Small intestine (tissue), 7 donors: Measurements from ENCODE around the gene SOX30. TPM values are rescaled to one million over a fixed set of nuclear protein-coding genes. Genes with fewer than 3 reads are reported as not detected.
A peak's percentile ranks its signal among the peaks of the same experiment; 100 is the strongest.

Source experiments
- DNase-seq, 2 donors: peaks; one replicate each; pipeline versions ENCODE4 v3.0.0 to v3.0.0-alpha.2; 2013
- FAIRE-seq: peaks from 2 replicates; lab custom pipeline; 2012; peaks lifted over from hg19 to GRCh38; lab: Jason Lieb, UNC
- H3K27ac ChIP-seq, 3 donors: one replicate each; pipeline ENCODE4 v1.5.1; 2013; ENCODE audit warnings: low read length in 2 of 3, mild to moderate bottlenecking in 2 of 3, control low read depth in 1 of 3, inconsistent platforms in 1 of 3, low read depth in 1 of 3, moderate library complexity in 1 of 3
- H3K27me3 ChIP-seq, 3 donors: one replicate each; pipeline ENCODE4 v1.6.1; 2013; ENCODE audit warnings: low read length in 3 of 3, inconsistent platforms in 1 of 3; ENCODE audit not compliant: control insufficient read depth in 3 of 3, insufficient read depth in 3 of 3
- H3K36me3 ChIP-seq, 3 donors: one replicate each; pipeline ENCODE4 v1.6.1; 2013; ENCODE audit warnings: low read length in 3 of 3, inconsistent platforms in 1 of 3, low read depth in 1 of 3, mild to moderate bottlenecking in 1 of 3, moderate library complexity in 1 of 3; ENCODE audit not compliant: control insufficient read depth in 3 of 3, insufficient read depth in 2 of 3
- H3K4me1 ChIP-seq, 3 donors: one replicate each; pipeline ENCODE4 v1.6.1; 2013; ENCODE audit warnings: low read length in 2 of 3, inconsistent platforms in 1 of 3, low read depth in 1 of 3, mild to moderate bottlenecking in 1 of 3, moderate library complexity in 1 of 3; ENCODE audit not compliant: control insufficient read depth in 3 of 3, insufficient read depth in 2 of 3
- H3K4me3 ChIP-seq, 3 donors: one replicate each; pipeline ENCODE4 v1.5.1; 2013; ENCODE audit warnings: low read length in 3 of 3, control low read depth in 1 of 3, inconsistent platforms in 1 of 3, low read depth in 1 of 3, mild to moderate bottlenecking in 1 of 3, moderate library complexity in 1 of 3
- H3K9me3 ChIP-seq, 2 donors: one replicate each; pipeline ENCODE4 v1.6.1; 2013; ENCODE audit warnings: low read depth in 1 of 2, low read length in 1 of 2; ENCODE audit not compliant: control insufficient read depth in 2 of 2, insufficient read depth in 1 of 2
- WGBS, 3 donors: extraction: QIAGEN DNeasy Blood & Tissue Kit; methylation state at CpG; one replicate each; pipeline ENCODE4 v1.1.7; 2013; 5-methylcytosine and 5-hydroxymethylcytosine counted together
- polyA plus RNA-seq, 4 donors: library from polyadenylated mRNA; stranded (reverse) in 3 of 4; unstranded in 1 of 4; fragments of 200-250 nt in 3 of 4; fragments of 120-200 nt in 1 of 4; gene quantifications; one replicate each; pipeline versions ENCODE4 v1.2.1 to v1.2.3, GENCODE V29; 2013
- donor health status: healthy with polysubstance abuse.
- donor health status: control.
- donor health status: control.
- donor health status: Bipolar disorder and iron deficiency.
- donor health status: healthy.

Gene SOX30
- polyA plus RNA-seq, 4 donors, result 0.15 to 0.96 (median 0.22) TPM; not detected in 1

- Histone ChIP-seq H3K36me3 (no peaks in the 10 kb centered on the region), H3K9me3 (no peaks in the 10 kb centered on the region), H3K27ac (no peak overlapping the region), H3K27me3 (no peaks in the 10 kb centered on the region), H3K4me1 (no peaks in the 10 kb centered on the region), H3K4me3 (no peak overlapping the region)
- WGBS, 3 donors, result 18 to 37% (median 27%) methylated on average over 2 of the region's 2 CpGs
- FAIRE-seq (no peak), DNase-seq (peak in 1 of 2 donors; percentile 30)
Measured at GRCh38 chr5:157624144-157624543, 28.1 kb downstream of the SOX30 start.

DNA sequence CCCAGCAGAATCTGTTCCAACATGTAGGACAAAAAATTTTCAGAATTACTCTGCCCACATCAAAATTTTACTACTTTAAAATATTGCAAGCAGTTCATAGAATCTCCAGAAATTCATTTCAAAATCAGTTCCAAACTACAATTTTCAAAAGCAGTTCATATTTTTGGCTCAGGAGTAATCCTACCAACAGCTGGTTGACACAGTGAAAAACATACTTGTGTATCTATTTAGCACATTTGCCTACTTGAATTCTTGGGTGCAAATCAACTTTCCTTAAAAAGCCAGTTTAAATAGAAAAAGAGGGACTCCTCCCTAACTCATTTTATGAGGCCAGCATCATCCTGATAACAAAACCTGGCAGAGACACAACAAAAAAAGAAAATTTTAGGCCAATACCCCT, 31.5 kb downstream of the SOX30 start:
- no peak overlapping the region for H3K4me3 ChIP-seq
- DNase-seq, result no peak
- H3K27ac ChIP-seq, result no peak overlapping the region
- no peaks in the 10 kb centered on the region for H3K4me1 ChIP-seq
- no peaks in the 10 kb centered on the region for H3K9me3 ChIP-seq
- no peaks in the 10 kb centered on the region for H3K27me3 ChIP-seq
- no peak for FAIRE-seq
- H3K36me3 ChIP-seq, result no peaks in the 10 kb centered on the region

DNA sequence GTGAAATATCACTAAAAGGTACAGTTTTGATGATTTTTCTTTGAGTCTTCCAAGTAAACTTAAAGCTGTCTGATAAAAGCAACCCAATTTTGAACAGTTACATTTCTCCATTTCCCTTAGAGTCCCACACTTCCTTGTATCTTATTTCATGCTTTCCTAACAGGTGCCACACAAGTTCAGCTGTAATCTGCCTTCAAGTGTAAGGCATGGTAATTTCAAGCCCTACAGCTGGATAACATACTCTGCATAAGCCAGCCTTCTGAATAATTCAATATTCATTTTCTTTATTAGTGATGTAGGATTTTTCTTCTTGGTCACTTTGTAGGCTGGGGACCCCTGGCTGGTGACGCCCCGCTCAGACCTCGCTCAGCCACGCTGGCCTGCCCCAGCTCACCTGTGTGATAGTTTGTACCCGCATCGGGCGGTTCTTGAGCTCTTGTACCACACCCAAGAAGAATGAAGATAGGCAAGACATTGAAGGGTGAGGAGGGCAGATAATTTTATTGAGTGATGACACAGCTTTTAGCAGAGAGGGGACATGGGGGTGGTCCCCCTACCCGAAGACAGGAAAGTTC, 34.0 kb downstream of the SOX30 start:
- Histone ChIP-seq H3K9me3 (no peaks in the 10 kb centered on the region), H3K4me3 (no peak overlapping the region), H3K4me1 (peaks cover 0 to 5% (median 1%) of the 10 kb centered on the region in 3 donors), H3K27me3 (no peaks in the 10 kb centered on the region), H3K36me3 (no peaks in the 10 kb centered on the region), H3K27ac (no peak overlapping the region)
- WGBS, 3 donors, result 94 to 95% (median 95%) methylated on average over 8 of the region's 8 CpGs
- FAIRE-seq (no peak), DNase-seq (no peak)

- H3K27ac ChIP-seq, result no peak overlapping the region
- no peaks in the 10 kb centered on the region for H3K36me3 ChIP-seq
- DNase-seq (no peak), FAIRE-seq (no peak)
- WGBS, 3 donors, result 73 to 81% (median 75%) methylated on average over 4 of the region's 4 CpGs
- no peak overlapping the region for H3K4me3 ChIP-seq
- H3K9me3 ChIP-seq, result no peaks in the 10 kb centered on the region
- no peaks in the 10 kb centered on the region for H3K27me3 ChIP-seq
- H3K4me1 ChIP-seq, result peaks cover 0 to 12% (median 2%) of the 10 kb centered on the region in 3 donors
Measured at GRCh38 chr5:157616785-157617184, 35.5 kb downstream of the SOX30 start.

- Histone ChIP-seq H3K27ac (peak overlapping the region in 1 of 3 donors; percentile 86), H3K4me3 (no peak overlapping the region), H3K4me1 (peaks cover 0 to 12% (median 2%) of the 10 kb centered on the region in 3 donors), H3K9me3 (no peaks in the 10 kb centered on the region), H3K27me3 (no peaks in the 10 kb centered on the region), H3K36me3 (no peaks in the 10 kb centered on the region)
- no peak for FAIRE-seq
- WGBS, 3 donors, result 60 to 65% (median 64%) methylated on average over 11 of the region's 11 CpGs
- peak; percentile 20 to 30 for DNase-seq
Measured at GRCh38 chr5:157613385-157614245, 38.6 kb downstream of the SOX30 start.

GRCh38 chr5:157612581-157612980, 39.7 kb downstream of the SOX30 start:
- no peak for FAIRE-seq
- 83 to 93% (median 89%) methylated on average over 5 of the region's 5 CpGs for WGBS, 3 donors

GRCh38 chr5:157611571-157612476, 40.4 kb downstream of the SOX30 start:
- Histone ChIP-seq H3K4me3 (no peak overlapping the region), H3K36me3 (no peaks in the 10 kb centered on the region), H3K27ac (peak overlapping the region in 1 of 3 donors; percentile 52), H3K9me3 (no peaks in the 10 kb centered on the region), H3K27me3 (no peaks in the 10 kb centered on the region), H3K4me1 (peaks cover 0 to 12% (median 2%) of the 10 kb centered on the region in 3 donors)
- DNase-seq (no peak), FAIRE-seq (no peak)
- WGBS, 3 donors, result 74 to 93% (median 88%) methylated on average over 10 of the region's 10 CpGs

More at GRCh38 chr5:157612581-157612980, 39.7 kb downstream of the SOX30 start:
- Histone ChIP-seq H3K27me3 (no peaks in the 10 kb centered on the region), H3K27ac (peak overlapping the region in 1 of 3 donors; percentile 73), H3K36me3 (no peaks in the 10 kb centered on the region), H3K9me3 (no peaks in the 10 kb centered on the region), H3K4me1 (peaks cover 0 to 12% (median 2%) of the 10 kb centered on the region in 3 donors), H3K4me3 (no peak overlapping the region)
- no peak for DNase-seq

DNA sequence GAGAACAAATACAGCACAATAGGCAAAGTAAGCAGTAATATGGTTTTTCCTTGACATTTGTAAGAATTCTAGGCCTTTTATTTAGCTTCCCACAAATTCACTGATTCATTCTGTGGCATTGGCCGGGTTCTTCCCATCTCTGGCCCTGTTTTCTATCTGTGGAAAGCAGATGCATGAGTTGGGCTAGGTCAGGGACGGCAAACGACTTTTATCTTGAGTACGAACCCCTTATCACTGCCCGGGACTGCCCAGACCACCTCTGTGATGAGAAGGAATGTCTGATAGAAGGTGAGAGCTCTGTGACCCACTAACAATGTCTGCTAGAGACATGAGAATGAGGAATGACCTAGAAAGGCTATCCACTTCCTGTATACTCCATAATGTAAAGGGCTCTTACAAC, 41.2 kb downstream of the SOX30 start:
- WGBS, 3 donors, result 78 to 85% (median 85%) methylated on average over 5 of the region's 5 CpGs
- no peak for FAIRE-seq
- H3K27ac ChIP-seq, result no peak overlapping the region
- H3K9me3 ChIP-seq, result no peaks in the 10 kb centered on the region
- no peaks in the 10 kb centered on the region for H3K27me3 ChIP-seq
- H3K4me1 ChIP-seq, result peaks cover 0 to 12% (median 2%) of the 10 kb centered on the region in 3 donors
- no peak overlapping the region for H3K4me3 ChIP-seq
- no peak for DNase-seq
- no peaks in the 10 kb centered on the region for H3K36me3 ChIP-seq
